Activated CD4-positive, alpha-beta T cell treated with anti-CD3 and anti-CD28 coated beads for 36 hours (primary cell): ENCODE results near the gene JMJD6. TPM values are rescaled to one million over a fixed set of nuclear protein-coding genes. Genes with fewer than 3 reads are reported as not detected.

Source experiments
- ATAC-seq: fragments of 200-7000 bp; cut with Tn5 transposase; one replicate; pipeline ENCODE4 v1.10.0; 2021; ENCODE audit warnings: mild to moderate bottlenecking, moderate library complexity
- CTCF ChIA-PET: fragments of 350-600 bp; sonication (Branson Sonifier 250); formaldehyde crosslinking; loops from one replicate; lab custom pipeline; 2021; ENCODE audit warnings: antibody characterized with exemption; lab: Charles Lee
- POLR2A ChIA-PET: fragments of 350-600 bp; sonication (Branson Sonifier 250); formaldehyde crosslinking; loops from one replicate; lab custom pipeline; 2021; ENCODE audit warnings: antibody characterized with exemption, inconsistent platforms; lab: Charles Lee
- DNase-seq: peaks from one replicate; pipeline ENCODE4 v3.0.0-alpha.2; 2020
- H3K27ac Mint-ChIP-seq: one replicate; pipeline ENCODE4 v1.8.0; 2021; ENCODE audit warnings: mixed read lengths
- H3K27me3 Mint-ChIP-seq: one replicate; pipeline ENCODE4 v1.8.0; 2021; ENCODE audit warnings: mixed read lengths
- H3K36me3 Mint-ChIP-seq: one replicate; pipeline ENCODE4 v1.8.0; 2021; ENCODE audit warnings: low read depth, mixed read lengths
- H3K4me1 Mint-ChIP-seq: one replicate; pipeline ENCODE4 v1.8.0; 2021; ENCODE audit warnings: mixed read lengths
- H3K4me3 Mint-ChIP-seq: one replicate; pipeline ENCODE4 v1.8.0; 2021; ENCODE audit warnings: mild to moderate bottlenecking, moderate library complexity, mixed read lengths
- H3K9me3 Mint-ChIP-seq: one replicate; pipeline ENCODE4 v1.8.0; 2021; ENCODE audit warnings: low read depth, mixed read lengths
- intact Hi-C, 2 experiments: fragments of 100-400 bp; cut with DNase I in 1 of 2; cut with micrococcal nuclease in 1 of 2; formaldehyde crosslinking; loops; one replicate each; pipeline versions ENCODE4 v1.14.2 to v1.15.1; 2022 to 2024; cut with DNase I, micrococcal nuclease
- total RNA-seq, 2 experiments: library from RNA; stranded (reverse); gene quantifications; one replicate each; pipeline ENCODE4 v1.2.3, GENCODE V29; 2021

Gene JMJD6
- 10 to 100 TPM; 51.3 to 65.5 TPM for total RNA-seq

- CTCF ChIA-PET = interaction anchor here (1.0 to 3.0 kb wide), 3 partner anchors 10 to 55 kb away, joined by 3 to 22 read pairs (median 7); partner anchors contain the start of gene MXRA7
These were observed at the start of gene JMJD6 for GRCh38 chr17:76726231-76726775. JMJD6 (minus strand) TSS chr17:76726606; CDS start chr17:76726475, 131 bp downstream.

GRCh38 chr17:76775021-76775600 is 48.7 kb upstream of the JMJD6 start:
- Mint-ChIP-seq H3K27ac (no peak overlapping the region), H3K27me3 (no peaks in the 10 kb centered on the region), H3K36me3 (peaks cover 22% of the 10 kb centered on the region), H3K9me3 (no peaks in the 10 kb centered on the region), H3K4me1 (peaks cover 16% of the 10 kb centered on the region), H3K4me3 (no peak overlapping the region)
- POLR2A ChIA-PET = no interaction called here
- intact Hi-C loops = no loop called here
- CTCF ChIA-PET = no interaction called here
- no peak for DNase-seq
- ATAC-seq = no peak

More at GRCh38 chr17:76726231-76726775, at the start of gene JMJD6:
- DNase-seq (peak; percentile 97), ATAC-seq (peak; percentile 87)
- intact Hi-C loops = loop anchor here (1.0 to 5.0 kb wide), 14 partner anchors 10 to 1232 kb away; partner anchors contain the start of genes SRSF2 (in 2 of the 2), GALR2 (in 1 of the 2), SEC14L1 (in 1 of the 2) and SRP68 (in 1 of the 2)
- H3K4me3 Mint-ChIP-seq = peak within 1 kb of the TSS; percentile 97
- peaks cover 54% of the 10 kb centered on the region for H3K4me1 Mint-ChIP-seq
- H3K27me3 Mint-ChIP-seq = no peaks in the 10 kb centered on the region
- H3K27ac Mint-ChIP-seq = peak within 1 kb of the TSS; percentile 98
- H3K36me3 Mint-ChIP-seq = peaks cover 75% of the 10 kb centered on the region
- POLR2A ChIA-PET = interaction anchor here (0.5 to 3.6 kb wide), 7 partner anchors 10 to 1827 kb away, joined by 3 to 44 read pairs (median 4); partner anchors contain the start of genes MFSD11 and SRSF2
- H3K9me3 Mint-ChIP-seq = no peaks in the 10 kb centered on the region

DNA sequence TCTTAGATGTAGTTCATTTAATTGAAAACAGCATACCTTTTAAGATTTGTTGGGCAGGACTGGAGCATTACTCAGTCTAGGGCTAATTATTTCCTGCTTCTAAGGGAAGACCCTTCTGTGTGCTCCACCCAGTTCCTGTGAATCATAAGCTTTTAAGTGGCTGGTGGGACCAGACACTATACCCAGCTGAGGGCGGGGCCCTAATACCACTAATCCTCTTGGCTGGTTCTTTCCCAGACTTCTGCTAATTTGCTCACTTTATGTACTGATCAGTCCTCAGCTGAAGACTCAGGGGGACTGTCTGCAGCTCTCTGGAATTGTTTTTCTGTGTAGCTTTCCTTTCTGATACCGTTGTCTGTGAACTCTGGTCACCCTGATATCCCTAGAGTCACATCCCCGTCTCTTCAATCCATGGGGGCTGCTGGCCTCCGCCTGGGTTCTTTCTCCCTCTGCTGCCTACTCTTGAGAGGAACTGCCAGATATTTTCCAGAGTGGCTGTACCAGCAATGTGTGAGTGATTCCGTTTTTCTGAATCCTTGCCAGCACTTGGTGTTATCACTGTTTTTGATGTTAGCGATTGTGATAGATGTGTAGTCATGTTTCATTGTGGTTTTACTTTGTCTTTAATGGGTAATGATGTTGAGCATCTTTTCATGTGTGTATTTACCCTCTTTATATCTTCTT is 46.6 kb upstream of the JMJD6 start:
- Mint-ChIP-seq H3K4me3 (no peak overlapping the region), H3K4me1 (peaks cover 16% of the 10 kb centered on the region), H3K27ac (peak overlapping the region; percentile 74), H3K9me3 (peaks cover 2% of the 10 kb centered on the region), H3K27me3 (no peaks in the 10 kb centered on the region), H3K36me3 (peaks cover 26% of the 10 kb centered on the region)
- ChIA-PET POLR2A (interaction anchor here (0.7 to 0.8 kb wide), 2 partner anchors 30 to 38 kb away, joined by 3 to 5 read pairs; no protein-coding TSS in a partner anchor), CTCF (interaction anchor here (0.6 to 1.2 kb wide), 4 partner anchors 31 to 609 kb away, joined by 3 to 5 read pairs (median 3); no protein-coding TSS in a partner anchor)
- ATAC-seq (peak; percentile 98), DNase-seq (peak; percentile 45)
- intact Hi-C loops = no loop called here

DNA sequence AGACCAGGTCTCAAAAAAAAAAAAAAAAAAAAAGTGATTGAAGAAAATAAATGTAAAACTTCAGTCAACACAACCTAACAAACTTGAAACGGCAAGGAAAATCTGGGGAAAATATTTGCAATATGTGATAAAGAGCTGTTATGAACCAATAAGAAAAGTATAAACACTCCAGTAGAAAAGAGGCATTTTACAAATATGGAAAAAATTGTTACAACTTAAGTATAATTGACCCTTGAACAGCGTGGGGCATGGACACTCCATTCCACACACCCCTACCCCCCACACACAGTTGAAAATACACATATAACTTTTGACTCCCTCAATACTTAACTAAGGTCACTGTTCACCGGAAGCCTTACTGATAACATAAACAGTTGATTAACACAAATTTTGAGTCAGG is 32.2 kb upstream of the JMJD6 start:
- Mint-ChIP-seq H3K27ac (no peak overlapping the region), H3K9me3 (no peaks in the 10 kb centered on the region), H3K27me3 (no peaks in the 10 kb centered on the region), H3K4me1 (peaks cover 6% of the 10 kb centered on the region), H3K36me3 (peaks cover 18% of the 10 kb centered on the region), H3K4me3 (no peak overlapping the region)
- ATAC-seq (no peak), DNase-seq (no peak)
- ChIA-PET POLR2A (interaction anchor here (0.6 kb wide), 1 partner anchor 65 kb away, joined by 4 read pairs; no protein-coding TSS in a partner anchor), CTCF (interaction anchor here (1.0 to 1.1 kb wide), 2 partner anchors 10 to 135 kb away, joined by 3 read pairs; no protein-coding TSS in a partner anchor)
- intact Hi-C loops = no loop called here

GRCh38 chr17:76757256-76757655 is 30.9 kb upstream of the JMJD6 start:
- no peak overlapping the region for H3K27ac Mint-ChIP-seq
- no peak overlapping the region for H3K4me3 Mint-ChIP-seq
- H3K36me3 Mint-ChIP-seq = peaks cover 23% of the 10 kb centered on the region
- H3K4me1 Mint-ChIP-seq = peaks cover 18% of the 10 kb centered on the region
- H3K9me3 Mint-ChIP-seq = no peaks in the 10 kb centered on the region
- ChIA-PET CTCF (no interaction called here), POLR2A (no interaction called here)
- H3K27me3 Mint-ChIP-seq = no peaks in the 10 kb centered on the region
- ATAC-seq (no peak), DNase-seq (no peak)
- intact Hi-C loops = no loop called here

GRCh38 chr17:76755285-76755684 is 28.9 kb upstream of the JMJD6 start:
- H3K9me3 Mint-ChIP-seq = no peaks in the 10 kb centered on the region
- peaks cover 23% of the 10 kb centered on the region for H3K36me3 Mint-ChIP-seq
- ATAC-seq = no peak
- no peak for DNase-seq
- H3K4me3 Mint-ChIP-seq = no peak overlapping the region
- ChIA-PET CTCF (interaction anchor here (1.0 to 1.1 kb wide), 2 partner anchors 9 to 28 kb away, joined by 4 read pairs; no protein-coding TSS in a partner anchor), POLR2A (no interaction called here)
- H3K4me1 Mint-ChIP-seq = peaks cover 23% of the 10 kb centered on the region
- H3K27ac Mint-ChIP-seq = no peak overlapping the region
- intact Hi-C loops = no loop called here
- H3K27me3 Mint-ChIP-seq = no peaks in the 10 kb centered on the region

DNA sequence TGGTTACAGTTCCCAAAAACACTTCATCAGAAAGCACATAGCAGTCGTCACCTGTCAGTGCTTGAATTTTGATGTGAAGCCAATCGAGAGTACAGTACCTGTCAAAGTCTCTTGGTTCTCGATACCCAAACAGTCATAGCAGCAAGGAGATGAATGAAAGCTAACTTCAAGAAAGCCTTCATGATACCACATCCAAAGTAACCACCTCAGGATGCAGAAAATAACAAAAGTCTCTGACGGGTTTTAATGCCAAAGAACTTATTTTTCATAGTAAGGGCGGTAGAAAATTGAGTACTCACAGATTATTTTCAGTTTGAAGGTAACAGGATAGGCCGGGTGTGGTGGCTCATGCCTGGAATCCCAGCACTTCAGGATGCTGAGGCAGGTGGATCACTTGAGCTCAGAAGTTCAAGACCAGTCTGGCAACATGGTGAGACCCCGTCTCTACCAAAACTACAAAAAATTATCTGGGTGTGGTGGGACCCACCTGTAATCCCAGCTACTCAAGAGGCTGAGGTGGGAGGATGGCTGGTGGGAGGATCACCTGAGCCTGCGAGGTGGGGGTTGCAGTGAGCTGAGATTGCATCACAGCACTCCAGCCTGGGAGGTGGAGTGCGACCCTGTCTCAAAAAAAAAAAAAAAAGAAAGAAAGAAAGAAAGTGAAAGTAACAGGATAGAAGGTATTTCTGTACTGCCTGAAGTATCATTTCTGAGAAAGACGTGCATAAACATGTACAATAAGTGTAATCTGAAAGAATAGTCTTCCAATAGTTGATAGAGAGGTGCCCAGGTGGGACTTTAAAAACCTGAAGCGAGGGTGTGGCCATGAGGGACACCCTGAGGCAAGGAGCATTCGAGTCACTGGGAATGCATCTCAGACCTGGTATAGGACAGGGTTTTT is 26.9 kb upstream of the JMJD6 start:
- DNase-seq = peak; percentile 43
- H3K36me3 Mint-ChIP-seq = peaks cover 21% of the 10 kb centered on the region
- peak overlapping the region; percentile 82 for H3K4me3 Mint-ChIP-seq
- H3K27ac Mint-ChIP-seq = peak overlapping the region; percentile 97
- ATAC-seq = peak; percentile 90
- no peaks in the 10 kb centered on the region for H3K9me3 Mint-ChIP-seq
- peaks cover 23% of the 10 kb centered on the region for H3K4me1 Mint-ChIP-seq
- POLR2A ChIA-PET = interaction anchor here (0.6 to 2.5 kb wide), 8 partner anchors 10 to 386 kb away, joined by 3 to 16 read pairs (median 6); partner anchors contain the start of gene SRSF2
- intact Hi-C loops = loop anchor here (1.0 to 2.0 kb wide), 7 partner anchors 10 to 335 kb away; partner anchors contain the start of genes JMJD6 (in 1 of the 2), METTL23 (in 1 of the 2), MFSD11 (in 1 of the 2) and SRSF2 (in 1 of the 2)
- CTCF ChIA-PET = interaction anchor here (1.0 to 1.7 kb wide), 3 partner anchors 11 to 38 kb away, joined by 4 to 6 read pairs (median 5); no protein-coding TSS in a partner anchor
- no peaks in the 10 kb centered on the region for H3K27me3 Mint-ChIP-seq

- Mint-ChIP-seq H3K9me3 (no peaks in the 10 kb centered on the region), H3K36me3 (peaks cover 18% of the 10 kb centered on the region), H3K4me3 (peak overlapping the region; percentile 2), H3K27ac (peak overlapping the region; percentile 97), H3K27me3 (no peaks in the 10 kb centered on the region), H3K4me1 (peaks cover 23% of the 10 kb centered on the region)
- intact Hi-C loops = loop anchor here (2.0 kb wide), 2 partner anchors 13 to 35 kb away; partner anchors contain the start of gene MFSD11 (in 1 of the 2)
- ATAC-seq = peak; percentile 54
- ChIA-PET CTCF (interaction anchor here (1.3 to 1.7 kb wide), 2 partner anchors 9 to 13 kb away, joined by 3 to 5 read pairs; no protein-coding TSS in a partner anchor), POLR2A (interaction anchor here (0.6 to 2.5 kb wide), 6 partner anchors 9 to 1031 kb away, joined by 3 to 16 read pairs (median 8); partner anchors contain the start of gene SRSF2)
- no peak for DNase-seq
These were observed 25.6 kb upstream of the JMJD6 start for GRCh38 chr17:76752006-76752405.

DNA sequence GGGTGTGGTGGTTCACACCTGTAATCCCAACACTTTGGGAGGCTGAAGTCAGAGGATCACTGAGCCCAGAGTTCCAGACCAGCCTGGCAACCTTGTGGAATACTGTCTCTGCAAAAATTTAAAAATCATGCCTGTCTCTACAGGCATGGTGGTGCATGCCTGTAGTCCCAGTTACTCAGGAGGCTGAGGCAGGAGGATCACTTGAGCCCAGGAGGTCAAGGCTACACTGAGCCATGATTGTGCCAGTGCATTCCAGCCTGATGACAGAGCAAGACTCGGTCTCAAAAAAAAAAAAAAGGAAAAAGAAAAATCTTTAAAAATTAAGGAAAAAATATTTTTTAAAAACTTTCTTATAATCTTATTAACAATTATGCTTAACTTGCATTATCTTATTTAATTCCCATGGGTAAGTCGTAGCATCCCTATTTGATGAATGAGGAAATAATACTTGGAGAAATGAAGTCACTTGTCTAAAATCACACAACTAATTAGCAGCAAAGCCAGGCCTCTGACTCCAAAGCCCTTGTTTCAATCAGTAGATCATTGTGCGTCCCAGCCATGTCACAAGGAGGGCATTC is 25.1 kb upstream of the JMJD6 start:
- no peak overlapping the region for H3K27ac Mint-ChIP-seq
- intact Hi-C loops = no loop called here
- POLR2A ChIA-PET = interaction anchor here (0.6 to 2.5 kb wide), 4 partner anchors 9 to 1031 kb away, joined by 5 to 16 read pairs (median 9); partner anchors contain the start of gene SRSF2

DNA sequence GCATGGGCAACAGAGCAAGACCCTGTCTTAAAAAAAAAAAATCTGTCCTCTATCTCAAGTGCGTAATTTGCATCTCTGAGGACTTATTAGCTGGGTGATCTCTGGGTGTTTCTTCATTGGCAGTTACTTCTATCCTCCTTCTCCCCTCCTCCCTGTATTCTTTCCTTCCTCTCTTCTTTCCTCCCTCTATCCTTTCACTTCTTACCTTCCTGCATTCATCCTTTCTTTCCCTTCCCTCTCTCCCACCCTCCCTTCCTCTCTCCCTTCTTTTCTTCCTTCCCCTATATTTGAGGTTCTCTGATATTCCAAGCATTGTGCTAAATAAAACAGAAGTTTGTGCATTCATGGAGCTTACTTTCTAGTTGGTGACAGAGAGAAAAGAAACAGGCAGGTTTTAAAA is 22.3 kb upstream of the JMJD6 start:
- Mint-ChIP-seq H3K4me1 (peaks cover 25% of the 10 kb centered on the region), H3K27ac (no peak overlapping the region), H3K9me3 (no peaks in the 10 kb centered on the region), H3K27me3 (no peaks in the 10 kb centered on the region), H3K4me3 (no peak overlapping the region), H3K36me3 (peaks cover 37% of the 10 kb centered on the region)
- ChIA-PET CTCF (interaction anchor here (0.6 to 1.3 kb wide), 3 partner anchors 9 to 379 kb away, joined by 3 to 4 read pairs (median 4); no protein-coding TSS in a partner anchor), POLR2A (no interaction called here)
- DNase-seq = no peak
- intact Hi-C loops = no loop called here
- no peak for ATAC-seq

More for the DNA sequence above, 25.1 kb upstream of the JMJD6 start:
- Mint-ChIP-seq H3K4me1 (peaks cover 23% of the 10 kb centered on the region), H3K4me3 (no peak overlapping the region), H3K9me3 (no peaks in the 10 kb centered on the region), H3K36me3 (peaks cover 17% of the 10 kb centered on the region), H3K27me3 (no peaks in the 10 kb centered on the region)
- ATAC-seq = no peak
- no peak for DNase-seq
- CTCF ChIA-PET = interaction anchor here (1.3 kb wide), 1 partner anchor 12 kb away, joined by 3 read pairs; no protein-coding TSS in a partner anchor
